NCI-H1092 treated with DMSO at 0.1 percent for 48 hours (cell line): Measurements from ENCODE around the gene LTF.

ENCODE experiments used
- DNase-seq: peaks from one replicate; lab custom pipeline; 2025; lab: John Stamatoyannopoulos, UW

Gene LTF

DNA sequence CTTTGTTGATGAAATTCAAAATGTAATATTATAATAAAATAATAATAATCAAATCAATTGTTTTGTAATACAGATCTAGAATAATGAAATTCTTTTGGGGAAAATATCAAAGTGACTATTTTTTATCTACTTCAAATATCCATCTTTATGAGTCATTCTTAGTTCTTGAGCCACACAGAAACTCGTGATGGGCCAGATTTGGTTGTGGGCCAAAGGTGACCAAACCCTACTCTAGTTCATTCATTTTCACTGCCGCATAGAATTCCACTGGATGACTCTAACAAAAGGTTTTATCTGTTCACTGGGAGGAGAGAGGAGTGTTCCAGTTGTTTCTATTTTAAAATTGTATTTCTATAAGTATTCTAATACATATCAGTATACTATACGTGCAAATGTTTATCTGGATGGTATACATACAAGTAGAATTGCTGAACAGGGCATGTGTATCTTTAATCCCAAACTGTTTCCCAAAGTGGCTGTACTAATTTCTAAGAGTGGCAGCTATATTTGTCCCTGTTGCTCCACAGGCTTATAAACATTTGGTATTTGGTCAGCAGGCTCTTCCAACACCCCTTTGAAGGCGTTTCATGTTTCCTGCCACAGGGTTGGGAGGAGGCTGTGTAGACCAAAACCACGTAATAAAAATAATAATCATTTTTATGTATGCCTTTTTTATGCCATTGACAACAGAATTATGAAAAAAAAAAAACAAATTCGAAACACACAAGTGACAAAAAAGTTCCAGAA lies 25.8 kb upstream of the LTF start:
- no peak for DNase-seq

DNA sequence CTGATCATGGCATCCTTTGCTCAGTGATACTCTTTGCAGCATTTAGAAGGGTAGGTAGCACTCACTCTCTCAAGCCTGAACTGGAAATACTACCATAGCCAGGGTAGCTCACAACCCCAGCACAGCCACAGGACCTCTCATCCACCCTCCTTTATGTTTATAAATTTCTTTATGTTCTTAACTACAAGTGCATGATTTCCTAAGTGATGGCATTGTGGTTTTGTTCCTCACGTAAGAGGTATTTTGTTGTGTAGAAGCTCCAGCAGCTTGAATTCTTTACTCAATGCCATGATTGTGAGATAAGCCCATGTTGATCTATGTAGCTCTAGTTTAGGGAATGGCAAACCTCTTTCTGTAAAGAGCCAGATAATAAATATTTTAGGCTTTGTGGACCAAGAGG lies 25.2 kb upstream of the LTF start:
- DNase-seq: no peak

DNA sequence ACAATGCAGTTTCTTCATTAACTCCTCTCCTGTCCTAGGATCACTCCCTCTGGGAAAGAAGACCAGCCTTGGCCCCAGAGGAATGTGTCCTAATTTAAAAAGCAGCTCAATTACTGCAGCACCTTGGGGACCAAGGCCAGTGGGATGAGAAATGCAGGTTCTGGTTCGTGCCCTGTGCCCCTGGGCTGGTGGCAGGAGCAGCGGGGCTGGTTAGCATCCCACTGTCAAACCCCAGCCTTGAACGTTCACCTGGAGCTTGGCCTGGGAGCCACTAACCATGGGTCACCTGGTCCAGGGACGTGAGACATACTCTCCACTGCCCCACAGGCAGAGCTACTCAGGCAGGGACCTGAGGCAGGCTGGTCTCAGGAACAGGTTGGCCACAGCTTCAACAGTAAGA lies 24.7 kb upstream of the LTF start:
- DNase-seq: no peak

DNA sequence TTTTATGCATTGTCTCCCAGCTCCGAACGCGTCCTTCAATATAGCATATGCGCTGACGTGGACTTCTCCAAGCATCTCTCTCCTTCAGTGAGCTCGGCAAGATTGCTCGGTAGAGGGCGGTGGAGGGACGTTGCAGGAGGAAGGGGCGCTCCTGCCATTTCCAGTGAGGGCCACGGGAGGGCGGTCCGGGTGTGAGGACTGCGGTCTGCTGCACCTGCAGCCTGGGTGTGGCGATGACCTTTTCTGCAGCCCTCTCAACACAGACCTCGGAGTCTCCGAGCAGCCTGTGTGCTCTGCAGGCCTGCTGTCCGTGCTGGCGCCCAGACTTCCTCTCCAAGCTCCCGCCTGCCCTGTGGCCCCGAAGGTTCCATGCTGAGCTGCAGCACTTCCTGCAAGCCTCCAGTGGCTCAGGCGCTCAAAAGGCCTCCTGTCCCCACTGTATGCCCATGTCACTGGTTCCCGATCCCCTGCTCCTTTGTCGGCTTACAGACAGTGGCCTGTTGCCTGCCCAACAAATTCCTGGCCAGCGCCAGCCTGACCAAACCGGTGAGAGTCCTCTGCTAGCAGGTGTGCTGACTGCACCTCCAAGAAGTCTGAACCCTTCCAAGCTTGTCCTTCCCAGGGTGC lies 24.1 kb upstream of the LTF start:
- peak; percentile 77 for DNase-seq

DNA sequence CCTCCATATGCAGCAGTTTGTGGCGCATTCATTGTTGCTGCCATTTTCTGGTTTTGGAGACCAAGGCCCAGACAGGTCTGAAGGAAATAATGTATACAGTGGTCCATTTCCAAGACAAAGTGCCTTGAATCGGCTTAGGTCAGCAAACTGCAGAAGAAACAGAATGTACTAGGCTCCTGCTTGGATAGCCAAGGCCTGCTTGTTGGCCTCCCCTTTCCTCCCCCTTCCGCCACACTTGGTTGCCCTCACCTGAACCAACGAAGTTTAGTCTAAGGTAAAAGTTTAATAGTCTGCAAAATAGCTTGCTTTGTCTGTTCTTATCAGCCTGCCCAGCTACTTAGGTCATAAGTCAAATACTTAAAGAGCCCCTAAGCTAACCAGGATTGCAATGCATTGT lies 21.1 kb upstream of the LTF start:
- no peak for DNase-seq

DNA sequence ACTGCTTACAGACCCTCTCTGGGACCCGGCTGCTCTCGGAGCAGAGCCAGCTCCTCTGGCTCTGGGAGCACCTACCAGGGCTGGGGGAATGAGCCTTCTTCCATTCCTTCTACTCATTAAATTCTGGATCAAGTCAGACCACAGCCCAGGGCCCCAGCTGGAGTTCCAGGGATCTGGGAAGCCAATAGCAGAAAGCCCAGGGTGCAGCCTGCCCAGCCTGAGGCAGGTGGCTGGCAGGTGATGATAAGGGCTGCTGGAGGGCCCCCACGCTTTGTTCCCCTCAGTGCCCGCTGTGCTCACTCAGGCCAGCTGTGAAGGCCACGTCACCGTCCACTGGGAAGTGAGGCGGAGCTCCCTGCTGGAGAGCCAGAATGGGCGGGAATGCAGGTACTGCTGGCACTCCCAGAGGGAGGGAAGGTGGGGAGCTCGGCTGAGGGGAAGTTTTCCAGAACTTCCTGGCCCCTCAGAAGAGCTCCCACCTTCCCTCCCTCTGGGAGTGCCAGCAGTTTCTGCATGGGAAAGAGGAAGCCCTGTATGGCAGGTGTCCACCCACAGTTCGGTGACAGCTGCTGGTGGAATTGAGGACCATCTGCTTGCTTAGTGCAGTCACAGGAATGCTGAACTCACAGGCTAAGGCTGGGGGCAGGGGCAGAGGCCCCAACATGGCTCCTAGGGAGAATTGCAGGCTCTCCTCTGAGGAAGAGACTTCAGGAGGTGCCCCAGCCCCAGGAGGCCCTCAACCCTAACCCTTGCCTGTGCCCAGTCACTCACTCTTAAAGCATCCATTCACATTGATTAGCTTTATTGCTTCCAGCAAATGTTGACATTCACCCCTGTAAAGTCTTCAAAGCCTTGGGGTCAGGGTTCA lies 20.4 kb upstream of the LTF start:
- peak; percentile 14 for DNase-seq

DNA sequence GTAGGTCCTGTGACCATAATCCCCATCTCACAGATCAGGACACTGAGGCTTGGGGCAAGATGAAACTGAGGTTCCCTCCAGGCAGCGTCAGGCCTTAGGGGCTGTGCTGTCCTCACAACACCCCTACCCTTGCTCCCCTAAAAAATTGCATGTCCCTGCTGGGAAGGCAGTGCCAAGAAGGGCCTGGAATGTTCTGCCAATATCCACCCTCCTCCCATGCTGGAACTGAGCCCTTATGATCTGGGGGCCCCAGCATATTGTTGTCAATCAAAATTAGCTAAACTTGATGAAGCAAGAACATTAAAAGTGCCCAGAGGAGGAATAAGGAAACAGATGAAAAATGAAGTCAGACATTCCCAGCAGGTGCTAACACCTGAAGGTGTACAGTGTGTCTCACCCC lies 19.7 kb upstream of the LTF start:
- DNase-seq: no peak

DNA sequence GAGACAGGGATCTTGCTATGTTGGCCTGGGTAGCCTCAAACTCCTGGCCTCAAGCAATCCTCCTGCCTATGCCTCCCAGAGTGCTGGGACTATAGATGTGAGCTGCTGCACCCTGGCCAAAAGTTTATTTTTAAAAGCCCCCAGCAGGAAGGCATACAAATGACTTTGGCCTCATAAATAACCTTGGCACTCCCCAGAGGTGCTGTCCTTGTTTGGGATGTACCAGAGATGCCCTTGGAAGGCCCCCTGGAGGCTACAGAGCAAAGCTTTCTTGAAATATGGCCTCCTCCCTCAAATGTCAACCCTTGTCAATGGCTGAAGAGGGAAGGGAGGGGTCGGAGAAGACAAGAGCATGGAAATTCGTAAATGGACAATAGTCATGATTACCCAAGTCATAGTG lies 19.1 kb upstream of the LTF start:
- no peak for DNase-seq

DNA sequence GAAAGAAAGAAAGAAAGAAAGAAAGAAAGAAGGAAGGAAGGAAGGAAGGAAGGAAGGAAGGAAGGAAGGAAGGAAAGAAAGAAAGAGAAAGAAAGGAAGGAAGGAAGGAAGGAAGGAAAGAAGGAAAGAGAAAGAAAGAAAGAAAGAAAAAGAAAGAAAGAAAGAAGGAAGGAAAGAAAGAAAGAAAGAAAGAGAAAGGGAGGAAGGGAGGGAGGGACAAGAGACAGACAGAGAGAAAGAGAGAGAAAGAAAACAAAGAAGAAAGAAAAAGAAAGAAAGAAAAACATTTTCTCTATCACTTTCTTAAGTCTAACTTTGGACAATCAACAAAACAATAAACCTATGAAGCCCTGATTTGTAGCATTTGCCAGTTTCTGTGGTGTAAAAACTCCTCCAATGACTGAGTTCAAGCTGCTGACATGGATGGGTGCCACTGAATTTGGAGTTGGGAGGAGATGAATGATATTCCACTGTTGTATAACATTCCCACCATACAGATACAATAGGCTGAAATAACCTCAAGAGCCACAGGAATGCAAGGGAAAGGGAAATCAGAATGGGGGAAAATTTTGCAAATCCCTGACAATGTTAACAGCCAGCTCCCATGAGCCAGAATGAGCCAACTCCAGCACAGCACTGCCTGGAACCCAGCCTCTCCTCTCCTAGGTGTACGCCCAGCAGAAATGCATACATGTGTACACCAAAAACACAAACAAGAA lies 18.1 kb upstream of the LTF start:
- DNase-seq: no peak

DNA sequence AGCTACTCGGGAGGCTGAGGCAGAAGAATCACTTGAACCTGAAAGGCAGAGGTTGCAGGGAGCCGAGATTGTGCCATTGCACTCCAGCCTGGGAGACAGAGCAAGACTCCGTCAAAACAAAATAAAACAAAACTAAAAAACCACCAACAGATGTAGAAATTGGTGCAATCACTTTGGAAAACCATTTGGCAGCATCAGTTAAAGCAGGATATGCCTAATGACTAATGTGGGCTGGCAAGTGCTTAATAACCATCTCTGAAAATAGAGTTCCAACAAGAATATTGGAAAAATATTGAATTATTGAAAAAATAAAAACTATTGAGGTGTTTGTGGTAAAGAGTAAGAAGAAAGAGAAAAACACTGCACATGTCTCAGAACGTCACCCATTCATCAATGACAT lies 16.9 kb upstream of the LTF start:
- DNase-seq: no peak

DNA sequence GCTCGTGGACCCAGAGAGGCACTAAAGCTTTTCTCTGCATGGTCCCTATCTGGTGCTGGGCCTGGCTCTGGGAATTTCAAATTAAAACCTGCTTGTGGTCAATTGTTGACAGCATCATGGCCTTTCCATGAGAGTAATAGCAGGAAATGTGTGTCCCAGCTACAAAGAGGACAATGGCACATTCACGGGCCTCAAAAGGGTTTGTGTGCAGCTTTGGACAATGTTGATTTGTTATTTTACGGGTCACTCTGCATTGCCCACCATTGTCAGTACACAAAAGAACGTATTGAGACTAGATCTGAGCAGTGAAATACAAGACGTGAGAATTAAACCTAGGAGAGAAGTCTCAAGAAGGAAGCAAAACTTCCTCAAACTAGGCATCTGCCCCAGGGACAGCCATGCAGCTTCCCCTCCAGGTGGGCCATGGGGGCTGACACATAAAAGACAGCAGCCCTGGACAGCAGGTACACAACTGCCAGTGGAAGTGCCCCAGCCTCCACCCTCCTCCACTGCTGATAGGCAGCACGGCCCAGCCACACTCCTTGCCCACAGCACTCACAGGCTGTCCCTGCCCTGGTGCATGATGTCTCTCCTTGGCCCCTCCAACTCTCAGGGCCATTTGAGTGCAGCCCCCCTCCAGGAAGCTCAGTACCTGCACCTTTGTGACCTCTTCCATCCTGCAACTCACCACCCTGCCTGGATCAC lies 15.9 kb upstream of the LTF start:
- no peak for DNase-seq

DNA sequence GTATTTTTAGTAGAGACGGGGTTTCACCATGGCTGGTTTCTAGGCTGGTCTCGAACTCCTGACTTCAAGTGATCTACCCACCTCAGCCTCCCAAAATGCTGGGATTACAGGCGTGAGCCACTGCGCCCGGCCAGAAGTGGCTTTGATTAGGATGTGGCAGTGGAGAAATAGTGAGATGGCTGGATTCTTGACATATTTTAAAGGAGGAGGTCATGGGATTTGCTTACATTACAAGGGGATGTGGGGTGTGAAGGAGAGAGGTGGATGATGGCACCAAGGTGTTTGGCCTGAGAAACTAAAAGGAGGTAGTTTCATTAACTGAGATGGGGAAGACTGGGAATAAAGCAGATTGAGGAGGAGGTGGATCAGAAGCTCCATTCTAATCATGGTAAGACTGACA lies 15.0 kb upstream of the LTF start:
- no peak for DNase-seq

DNA sequence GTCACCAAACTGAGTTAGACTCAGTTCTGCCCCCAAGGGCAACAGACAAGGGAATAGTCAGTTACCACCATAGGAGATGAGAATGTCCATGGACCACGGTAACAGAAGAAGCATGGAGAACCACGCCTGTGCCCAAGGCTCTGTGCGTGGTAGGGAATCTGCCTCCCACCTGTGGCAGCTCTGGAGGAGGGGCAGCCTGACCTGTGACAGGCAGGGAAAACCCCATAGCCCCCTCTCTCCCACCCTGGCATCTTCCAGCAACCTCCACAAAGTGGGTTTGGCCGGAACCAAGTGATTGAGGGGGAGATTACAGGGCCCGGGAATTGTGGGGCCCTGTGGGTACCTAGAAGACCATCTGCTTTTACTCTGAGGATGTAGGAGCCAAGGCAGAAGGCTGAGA lies 14.3 kb upstream of the LTF start:
- no peak for DNase-seq

DNA sequence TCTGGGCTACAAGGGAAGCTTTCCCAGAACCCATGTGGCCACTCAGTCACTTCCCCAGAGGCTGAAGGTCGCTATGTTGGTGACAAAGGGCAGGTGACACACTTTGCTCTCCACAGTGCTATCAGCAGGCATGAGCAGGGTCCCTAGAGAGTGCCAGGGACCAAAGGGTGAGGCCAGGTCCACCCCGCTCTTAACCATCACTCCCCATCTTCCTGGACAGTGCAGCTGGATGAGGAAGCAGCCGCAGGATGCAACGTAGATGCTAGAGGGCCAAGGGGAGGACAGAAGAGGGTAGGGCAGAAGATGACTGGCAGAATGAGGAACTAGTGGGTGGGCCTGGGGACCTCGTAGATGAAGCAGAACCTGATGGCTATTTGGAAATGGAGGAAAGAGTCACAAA lies 13.6 kb upstream of the LTF start:
- no peak for DNase-seq

DNA sequence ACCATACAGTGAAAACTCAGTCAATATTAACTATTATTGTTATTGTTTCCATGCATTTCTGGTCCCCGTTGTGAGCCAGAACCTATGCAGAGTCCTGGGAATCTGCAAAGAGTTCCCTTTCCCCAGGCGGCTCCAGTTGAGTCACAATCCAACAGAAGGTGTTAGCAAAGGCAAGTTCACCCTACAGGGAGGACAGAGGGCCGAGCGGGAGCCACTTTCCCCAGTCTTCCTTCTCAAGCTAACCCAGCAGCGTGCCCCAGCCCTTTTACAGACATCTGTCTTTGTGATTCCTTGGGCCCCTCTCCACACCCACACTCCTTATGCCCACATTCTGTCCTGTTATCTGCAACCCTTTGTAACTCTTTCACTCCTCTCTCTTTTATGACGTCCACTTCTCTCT lies 13.1 kb upstream of the LTF start:
- DNase-seq: no peak

DNA sequence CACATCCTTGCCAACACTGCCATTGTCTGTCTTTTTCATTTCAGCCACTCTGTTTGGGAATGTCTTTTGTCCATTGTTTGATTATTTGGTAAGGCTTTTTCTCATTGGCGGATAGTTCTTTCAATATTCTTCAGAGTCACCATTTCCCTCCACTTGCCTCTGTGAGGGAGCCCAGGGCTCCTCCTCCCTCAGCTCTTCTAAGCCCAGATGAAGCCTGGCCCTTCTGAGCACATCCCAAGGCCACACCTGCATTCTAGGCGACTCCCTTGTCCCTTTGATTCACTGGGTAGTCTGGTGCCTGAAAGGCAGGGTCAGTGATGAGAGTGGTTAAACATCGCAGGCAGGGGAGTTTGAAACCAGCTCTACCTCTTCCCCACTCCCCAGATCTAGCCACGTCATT lies 12.4 kb upstream of the LTF start:
- DNase-seq: no peak

DNA sequence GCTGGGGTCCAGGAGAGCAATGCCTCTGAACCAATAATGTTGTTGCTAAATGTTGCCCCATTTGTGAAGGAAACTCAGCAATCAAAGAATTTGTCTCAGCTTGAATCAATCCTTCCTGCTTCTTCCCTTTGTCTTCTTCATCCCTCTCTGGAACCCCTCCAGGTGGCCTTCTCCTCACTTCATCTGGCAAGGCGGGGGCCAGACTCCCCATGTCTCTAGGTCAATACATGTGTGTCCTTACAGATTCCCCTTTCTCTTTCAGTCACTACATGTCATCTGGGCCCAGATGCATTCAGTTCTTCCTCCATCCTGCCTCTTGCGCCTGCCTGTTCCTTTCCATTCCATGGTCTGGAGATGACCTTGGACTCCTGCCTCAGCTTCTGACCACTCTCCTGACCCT lies 8.0 kb upstream of the LTF start:
- DNase-seq: no peak

DNA sequence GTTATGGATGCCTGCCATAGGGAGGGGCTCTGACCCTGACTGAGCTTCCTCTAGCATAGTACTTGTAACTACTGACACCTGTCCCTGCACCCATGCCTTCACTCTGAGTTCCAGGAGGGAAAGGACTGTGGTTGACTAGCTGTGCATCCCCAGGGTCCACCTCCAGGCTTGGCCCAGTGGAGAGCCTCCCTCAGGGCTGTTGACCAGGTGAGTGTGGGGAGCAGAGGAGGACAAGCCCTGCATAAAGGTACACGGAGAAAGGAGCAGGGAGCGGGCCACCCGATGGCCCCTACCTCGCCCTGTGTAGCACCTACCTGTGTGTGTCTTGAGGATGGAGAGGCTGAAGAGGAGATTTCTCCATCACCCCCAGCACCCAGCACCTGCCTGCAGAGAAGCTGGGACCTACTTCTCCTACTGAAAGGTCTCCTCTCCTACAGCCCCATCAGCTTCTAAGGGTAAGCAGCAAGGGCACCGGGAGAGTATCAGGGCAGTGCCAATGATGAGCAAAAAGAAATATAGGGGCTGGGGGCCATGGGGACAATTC lies 6.7 kb upstream of the LTF start:
- no peak for DNase-seq

DNA sequence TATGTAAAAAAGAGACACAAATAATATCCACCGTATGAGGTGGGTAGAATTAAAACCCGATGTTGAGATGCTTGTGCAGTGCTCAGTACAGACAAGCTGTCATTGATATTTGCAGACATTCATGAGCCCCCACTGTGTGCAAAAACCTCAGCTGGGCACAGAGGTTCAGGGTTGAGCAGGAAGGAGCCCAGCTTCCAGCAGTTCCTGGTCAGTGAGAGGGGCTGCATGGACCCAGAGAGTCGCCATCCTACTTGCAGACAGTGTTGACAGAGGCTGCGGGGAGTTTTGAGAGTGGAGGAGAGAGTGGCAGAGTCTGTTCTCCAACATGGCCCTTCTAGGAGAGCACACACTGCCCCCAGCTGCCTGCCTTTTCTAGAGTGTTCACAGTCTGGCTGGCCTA lies 6.1 kb upstream of the LTF start:
- DNase-seq: no peak

DNA sequence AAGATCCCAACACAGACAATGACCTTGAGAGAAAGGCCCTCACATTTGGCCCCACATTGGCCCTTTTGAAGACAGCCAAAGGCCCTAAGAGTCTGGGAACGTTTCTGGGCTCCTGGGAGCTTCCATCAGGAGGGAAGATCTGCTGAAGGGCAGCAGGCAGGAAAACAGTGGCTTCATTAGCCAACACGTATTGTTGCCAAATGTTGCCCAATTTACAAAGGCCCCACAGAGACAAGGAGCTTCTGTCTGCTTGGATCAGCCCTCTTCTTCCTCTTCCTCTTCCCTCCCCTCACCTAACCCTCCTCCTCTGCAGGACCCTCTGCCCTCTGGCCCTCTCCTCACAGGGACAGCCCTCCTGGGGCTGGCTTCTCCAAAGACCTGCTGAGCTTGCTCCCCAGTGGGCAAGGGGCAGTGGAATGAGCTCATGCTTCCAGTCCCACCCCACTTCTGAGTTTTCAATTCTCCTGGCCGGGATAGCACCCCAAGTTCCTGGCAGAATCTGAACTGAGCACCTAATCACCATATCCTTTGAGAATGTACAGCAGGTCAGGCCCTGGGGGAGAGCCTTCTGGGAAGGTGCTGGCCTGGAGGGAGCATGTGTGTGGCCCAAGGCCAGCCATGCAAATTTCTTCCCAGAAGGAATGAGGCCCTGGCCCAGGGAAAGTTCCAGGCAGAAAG lies 5.1 kb upstream of the LTF start:
- DNase-seq: no peak
